Measurements from ENCODE around the gene ATF5. TPM values are rescaled to one million over a fixed set of nuclear protein-coding genes. Genes with fewer than 3 reads are reported as not detected.

Gene ATF5
- total and polyA plus RNA-seq, 2 donors (not counting 1 experiment from before 2014, with no cell fraction given): 7.4 to 7.9 TPM

GRCh38 chr19:49882643-49883042 lies 46.4 kb upstream of the ATF5 start:
- Histone ChIP-seq H3K4me1 (ENCODE audit: control insufficient read depth, extremely low read depth, insufficient read depth, low read length) (peaks cover 4% of the 10 kb centered on the region), H4K20me1 (ENCODE audit: control insufficient read depth, extremely low read depth, insufficient read depth, low read length) (no peaks in the 10 kb centered on the region), H3K27ac (ENCODE audit: insufficient read depth, low read length) (no peak overlapping the region), H3K4me3 (replicated peaks in 1 of 4; ENCODE audit: control extremely low read depth in 1 of 4, insufficient read depth in 1 of 4, low read depth in 3 of 4, low read length in 4 of 4) (no peak overlapping the region), H3K9ac (ENCODE audit: insufficient read depth, low read length) (no peak overlapping the region), H3K36me3 (ENCODE audit: control insufficient read depth, insufficient read depth, low read length) (peaks cover 50% of the 10 kb centered on the region), H2AFZ (ENCODE audit: low read length) (no peak overlapping the region), H3K27me3 (ENCODE audit: control insufficient read depth, insufficient read depth, low read length) (no peaks in the 10 kb centered on the region), H3K9me3 (ENCODE audit: control insufficient read depth, insufficient read depth, low read depth, low read length) (no peaks in the 10 kb centered on the region), H3K4me2 (ENCODE audit: extremely low read depth, insufficient read depth, low read length) (no peak overlapping the region), H3K79me2 (ENCODE audit: control insufficient read depth, insufficient read depth, low read length) (peaks cover 3% of the 10 kb centered on the region)
- no peak for DNase-seq (ENCODE audit: low read depth in 2 of 2)
- TF ChIP-seq EZH2 (IDR thresholded peaks at IDR 0.05; ENCODE audit: low read length, missing control alignments) (no peak), CTCF (conservative IDR thresholded peaks at IDR 0.05 in 1 of 2, IDR thresholded peaks at IDR 0.05 in 1 of 2; ENCODE audit: low read depth in 1 of 2, low read length in 2 of 2) (no peak)

- no peak for DNase-seq (ENCODE audit: low read depth in 2 of 2)
- Histone ChIP-seq H2AFZ (ENCODE audit: low read length) (no peak overlapping the region), H3K27me3 (ENCODE audit: control insufficient read depth, insufficient read depth, low read length) (no peaks in the 10 kb centered on the region), H3K4me2 (ENCODE audit: extremely low read depth, insufficient read depth, low read length) (no peak overlapping the region), H3K36me3 (ENCODE audit: control insufficient read depth, insufficient read depth, low read length) (peaks cover 50% of the 10 kb centered on the region), H3K4me3 (replicated peaks in 1 of 4; ENCODE audit: control extremely low read depth in 1 of 4, insufficient read depth in 1 of 4, low read depth in 3 of 4, low read length in 4 of 4) (no peak overlapping the region), H3K27ac (ENCODE audit: insufficient read depth, low read length) (no peak overlapping the region), H3K4me1 (ENCODE audit: control insufficient read depth, extremely low read depth, insufficient read depth, low read length) (peaks cover 4% of the 10 kb centered on the region), H4K20me1 (ENCODE audit: control insufficient read depth, extremely low read depth, insufficient read depth, low read length) (no peaks in the 10 kb centered on the region), H3K9me3 (ENCODE audit: control insufficient read depth, insufficient read depth, low read depth, low read length) (no peaks in the 10 kb centered on the region), H3K79me2 (ENCODE audit: control insufficient read depth, insufficient read depth, low read length) (peaks cover 3% of the 10 kb centered on the region), H3K9ac (ENCODE audit: insufficient read depth, low read length) (no peak overlapping the region)
- TF ChIP-seq CTCF (conservative IDR thresholded peaks at IDR 0.05 in 1 of 2, IDR thresholded peaks at IDR 0.05 in 1 of 2; ENCODE audit: low read depth in 1 of 2, low read length in 2 of 2) (no peak), EZH2 (IDR thresholded peaks at IDR 0.05; ENCODE audit: low read length, missing control alignments) (no peak)
These were observed 45.9 kb upstream of the ATF5 start for GRCh38 chr19:49883094-49883493.

GRCh38 chr19:49884109-49884508 lies 44.9 kb upstream of the ATF5 start:
- H3K79me2 ChIP-seq (ENCODE audit: control insufficient read depth, insufficient read depth, low read length): no peaks in the 10 kb centered on the region
- H3K27me3 ChIP-seq (ENCODE audit: control insufficient read depth, insufficient read depth, low read length): no peaks in the 10 kb centered on the region
- no peaks in the 10 kb centered on the region for H4K20me1 ChIP-seq (ENCODE audit: control insufficient read depth, extremely low read depth, insufficient read depth, low read length)
- no peaks in the 10 kb centered on the region for H3K4me1 ChIP-seq (ENCODE audit: control insufficient read depth, extremely low read depth, insufficient read depth, low read length)
- peaks cover 50% of the 10 kb centered on the region for H3K36me3 ChIP-seq (ENCODE audit: control insufficient read depth, insufficient read depth, low read length)
- H3K27ac ChIP-seq (ENCODE audit: insufficient read depth, low read length): no peak overlapping the region
- no peak overlapping the region for H3K9ac ChIP-seq (ENCODE audit: insufficient read depth, low read length)
- TF ChIP-seq EZH2 (IDR thresholded peaks at IDR 0.05; ENCODE audit: low read length, missing control alignments): no peak
- no peak for TF ChIP-seq CTCF (conservative IDR thresholded peaks at IDR 0.05 in 1 of 2, IDR thresholded peaks at IDR 0.05 in 1 of 2; ENCODE audit: low read depth in 1 of 2, low read length in 2 of 2)
- DNase-seq (ENCODE audit: low read depth in 2 of 2): no peak
- H2AFZ ChIP-seq (ENCODE audit: low read length): no peak overlapping the region
- no peaks in the 10 kb centered on the region for H3K9me3 ChIP-seq (ENCODE audit: control insufficient read depth, insufficient read depth, low read depth, low read length)
- H3K4me3 ChIP-seq (replicated peaks in 1 of 4; ENCODE audit: control extremely low read depth in 1 of 4, insufficient read depth in 1 of 4, low read depth in 3 of 4, low read length in 4 of 4): no peak overlapping the region
- H3K4me2 ChIP-seq (ENCODE audit: extremely low read depth, insufficient read depth, low read length): no peak overlapping the region

All from fibroblast of lung (primary cell).